ENCODE measurements around the gene MUC4.

GRCh38 chr3:195763076-195763830 is 48.5 kb downstream of the MUC4 start:
- TF ChIP-seq POLR2A (IDR thresholded peaks at IDR 0.05): no peak
- TF ChIP-seq CTCF (IDR thresholded peaks at IDR 0.05): no peak
